Spleen (tissue), 11 donors: Measurements from ENCODE around the gene SPATA21. TPM values are rescaled to one million over a fixed set of nuclear protein-coding genes. Genes with fewer than 3 reads are reported as not detected.
"Not testable (repeated sequence)": the region's sequence is repeated elsewhere in the genome, so short reads cannot be mapped to it uniquely, and the experiment has no call there.

ENCODE experiments used
- DNase-seq: peaks from one replicate; pipeline ENCODE4 v3.0.0-alpha.2; 2020
- H3K27ac ChIP-seq, 8 donors: fragments of 200-600 bp; sonication (generic) in 7 of 8; 1 replicate in 4 of 8; 2 replicates in 4 of 8; pipeline versions ENCODE4 v1.5.0 to v1.8.0; 2016 to 2021; ENCODE audit warnings: inconsistent platforms in 4 of 8, mild to moderate bottlenecking in 4 of 8, moderate library complexity in 1 of 8
- H3K27me3 ChIP-seq, 7 donors: fragments of 200-600 bp; sonication (generic) in 6 of 7; replicated peaks in 1 of 7; 1 replicate in 4 of 7; 2 replicates in 3 of 7; pipeline versions ENCODE4 v1.5.0 to v1.8.0; 2016 to 2021; ENCODE audit warnings: inconsistent platforms in 3 of 7, mild to moderate bottlenecking in 1 of 7
- H3K36me3 ChIP-seq, 6 donors: fragments of 200-600 bp; sonication (generic) in 5 of 6; 1 replicate in 4 of 6; 2 replicates in 2 of 6; pipeline versions ENCODE4 v1.5.0 to v1.8.0; 2016 to 2021; ENCODE audit warnings: inconsistent platforms in 2 of 6
- H3K4me1 ChIP-seq, 6 donors: fragments of 200-600 bp; sonication (generic) in 5 of 6; 1 replicate in 3 of 6; 2 replicates in 3 of 6; pipeline versions ENCODE4 v1.5.0 to v1.8.0; 2016 to 2021; ENCODE audit warnings: inconsistent platforms in 3 of 6
- H3K4me3 ChIP-seq, 8 donors: fragments of 200-600 bp; sonication (generic) in 7 of 8; 1 replicate in 4 of 8; 2 replicates in 4 of 8; pipeline versions ENCODE4 v1.5.0 to v1.8.0; 2016 to 2021; ENCODE audit warnings: inconsistent platforms in 4 of 8, mild to moderate bottlenecking in 4 of 8, moderate library complexity in 2 of 8
- H3K9me3 ChIP-seq, 8 donors: fragments of 200-600 bp; sonication (generic) in 7 of 8; 1 replicate in 4 of 8; 2 replicates in 4 of 8; pipeline versions ENCODE4 v1.5.0 to v1.8.0; 2016 to 2021; ENCODE audit warnings: inconsistent platforms in 4 of 8
- POLR2A ChIP-seq, 3 donors: fragments of 450-650 bp; IDR thresholded peaks; one replicate each; pipeline ENCODE4 v1.5.1; 2017; ENCODE audit warnings: antibody characterized with exemption in 3 of 3, mild to moderate bottlenecking in 1 of 3
- POLR2AphosphoS5 ChIP-seq, 3 donors: sonication (generic); formaldehyde crosslinking; IDR thresholded peaks; one replicate each; pipeline ENCODE4 v1.5.1; 2017; ENCODE audit warnings: antibody characterized with exemption in 3 of 3
- WGBS, 5 donors: extraction: QIAGEN DNeasy Blood & Tissue Kit in 3 of 5; methylation state at CpG; one replicate each; pipeline versions ENCODE4 v1.1.5 to v1.1.7; 2013 to 2018; 5-methylcytosine and 5-hydroxymethylcytosine counted together
- intact Hi-C: fragments of 100-400 bp; cut with DNase I; formaldehyde crosslinking; loops from one replicate; pipeline ENCODE4 v1.15.0; 2023; ENCODE audit warnings: low total_unique reads
- polyA plus RNA-seq, 3 donors: library from polyadenylated mRNA; stranded (reverse); fragments of 200-250 nt; gene quantifications; one replicate each; pipeline ENCODE4 v1.2.1, GENCODE V29; 2013
- total RNA-seq, 7 donors: library from RNA; depleted of rRNA in 3 of 7; stranded (reverse); fragments of >200 nt in 3 of 7; fragmentation: NEBNext Ultra II Directional in 4 of 7; extraction: Animal tissue kit (Norgen Biotek cat#: 25700) in 4 of 7; gene quantifications; one replicate each; pipeline versions ENCODE4 v1.1.0 to v1.2.1, GENCODE V29; 2016 to 2021
- TF ChIP-seq, protein P1 (sequence below), 11 experiments: fragments of 200-600 bp in 7 of 11; fragments of 450-650 bp in 4 of 11; sonication (generic) in 4 of 11; IDR thresholded peaks in 8 of 11; conservative IDR thresholded peaks in 3 of 11; 1 replicate in 7 of 11; 2 replicates in 4 of 11; pipeline versions ENCODE4 v1.4.0 to v1.8.0; 2016 to 2021; ENCODE audit warnings: antibody characterized with exemption in 11 of 11, inconsistent platforms in 4 of 11, mild to moderate bottlenecking in 1 of 11
- donor health status: healthy with polysubstance abuse.
- donor health status: DM: no; HTN: no; CAD: no; lungs with moderate emphysema.
- donor health status: DM: no; HTN: no; CAD: no.
- donor health status: Bipolar disorder and iron deficiency.
- donor health status: healthy.
- donor health status: DM: no; HTN: no; CAD: no.
- donor health status: DM: yes; HTN: yes; CAD: no.

The SPATA21 gene
- total and polyA plus RNA-seq, 10 donors = 0.13 to 0.32 (median 0.24) TPM; not detected in 6

DNA sequence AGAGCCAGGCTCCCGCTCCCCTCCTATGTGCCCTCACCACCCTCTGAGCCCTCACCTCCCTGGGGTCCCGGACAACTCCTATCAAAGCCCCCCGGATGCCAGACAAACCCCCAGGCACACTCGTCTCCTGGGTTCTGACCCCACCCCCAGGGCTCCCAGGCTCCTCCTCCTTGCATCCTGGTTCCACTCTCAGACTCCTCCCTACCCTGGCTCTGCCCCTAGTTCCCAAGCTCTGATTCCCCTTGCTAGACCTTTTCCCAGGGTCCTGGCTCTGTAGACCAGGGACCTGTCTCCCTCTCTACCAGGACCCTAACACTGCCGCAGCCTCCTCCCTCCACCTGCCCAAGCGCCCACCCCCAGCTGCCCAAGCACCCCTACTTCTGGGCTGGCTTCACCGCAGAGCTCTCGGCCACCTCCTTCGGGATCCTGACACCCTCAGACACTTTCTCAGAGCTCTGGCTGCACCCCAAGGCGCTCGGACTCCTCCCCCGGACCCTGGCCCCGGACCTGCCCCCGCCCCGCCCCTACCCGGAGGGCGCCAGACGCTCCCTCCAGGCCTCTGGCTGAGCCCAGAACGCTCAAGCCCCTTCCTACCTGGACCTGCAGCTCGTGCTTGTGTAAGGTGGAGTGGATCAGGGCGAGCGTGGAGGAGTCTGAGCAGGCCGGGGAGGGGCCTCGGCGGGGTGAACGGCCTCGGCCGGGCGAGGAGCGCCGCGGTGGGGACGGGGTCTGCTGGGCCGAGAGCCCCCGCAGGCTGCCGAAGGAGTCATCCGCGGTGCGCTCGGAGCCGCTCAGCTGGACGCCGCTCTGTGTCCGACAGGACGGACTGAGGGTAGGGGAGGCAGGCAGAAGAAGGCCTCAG, 46.6 kb upstream of the SPATA21 start:
- H3K4me3 ChIP-seq, H3K4me1 ChIP-seq, intact Hi-C loops, H3K27me3 ChIP-seq, H3K27ac ChIP-seq, H3K9me3 ChIP-seq: not testable (repeated sequence)
- WGBS, 5 donors = 90 to 94% (median 92%) methylated on average over 18 to 45 of the region's 45 CpGs
- TF ChIP-seq POLR2AphosphoS5 (IDR thresholded peaks at IDR 0.05) = peak in 1 of 3 donors; percentile 36
- peaks cover 0 to 89% (median 50%) of the 10 kb centered on the region in 6 donors for H3K36me3 ChIP-seq
- DNase-seq = peak; percentile 44

DNA sequence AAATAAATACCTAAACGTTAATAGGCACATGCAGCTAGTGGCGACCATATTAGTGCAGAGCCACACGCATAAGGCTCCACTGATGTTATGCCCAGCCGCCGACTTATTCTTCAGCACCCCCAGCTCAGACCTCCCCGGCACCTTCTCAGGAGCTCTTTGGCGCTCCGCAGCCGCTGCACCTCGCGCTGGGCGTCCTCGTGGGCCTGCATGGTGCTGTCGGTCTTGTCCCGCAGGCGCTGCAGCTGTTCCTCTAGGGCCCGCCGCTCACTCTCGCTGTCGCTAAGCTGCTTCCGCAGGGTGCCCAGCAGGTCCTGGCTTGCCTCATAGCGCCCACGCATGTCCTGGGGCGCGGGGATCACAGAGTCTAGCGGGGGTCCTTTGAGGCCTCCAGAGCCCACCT, 45.9 kb upstream of the SPATA21 start:
- 96 to 99% (median 97%) methylated on average over 21 to 26 of the region's 26 CpGs for WGBS, 5 donors
- peak in 1 of 3 donors; percentile 28 for TF ChIP-seq POLR2AphosphoS5 (IDR thresholded peaks at IDR 0.05)
- H3K27me3 ChIP-seq, H3K9me3 ChIP-seq, H3K27ac ChIP-seq, H3K4me1 ChIP-seq, intact Hi-C loops, H3K4me3 ChIP-seq: not testable (repeated sequence)
- DNase-seq = peak; percentile 54
- peaks cover 0 to 91% (median 57%) of the 10 kb centered on the region in 6 donors for H3K36me3 ChIP-seq

DNA sequence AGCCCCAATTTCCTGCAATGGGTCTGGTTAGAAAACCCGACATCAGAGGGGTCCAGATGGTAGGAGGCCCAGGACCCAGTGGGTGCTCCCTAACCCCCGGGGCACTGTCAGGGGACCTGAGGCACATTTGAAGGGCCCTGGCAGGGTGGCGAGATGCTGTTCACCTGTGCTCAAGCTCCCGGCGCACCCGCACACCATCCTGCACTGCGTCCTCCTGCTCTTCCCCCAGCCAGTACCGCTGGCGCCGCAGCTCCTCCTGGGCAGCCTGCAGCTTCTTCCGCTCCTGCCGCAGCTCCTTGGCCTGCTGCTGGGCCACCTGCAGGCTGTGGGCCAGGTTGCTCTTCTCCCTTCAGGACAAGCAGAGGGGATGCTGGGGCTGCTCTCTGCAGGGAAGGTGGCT, 40.9 kb upstream of the SPATA21 start:
- intact Hi-C loops = no loop called here
- Histone ChIP-seq H3K4me3 (no peak overlapping the region), H3K27ac (no peak overlapping the region), H3K27me3 (no peaks in the 10 kb centered on the region), H3K4me1 (no peaks in the 10 kb centered on the region), H3K36me3 (peaks cover 0 to 100% (median 64%) of the 10 kb centered on the region in 6 donors), H3K9me3 (no peaks in the 10 kb centered on the region)
- peak; percentile 48 for DNase-seq
- TF ChIP-seq POLR2A (IDR thresholded peaks at IDR 0.05) (no peak), POLR2AphosphoS5 (IDR thresholded peaks at IDR 0.05) (peak in 1 of 3 donors; percentile 47)
- TF ChIP-seq, protein P1, sequence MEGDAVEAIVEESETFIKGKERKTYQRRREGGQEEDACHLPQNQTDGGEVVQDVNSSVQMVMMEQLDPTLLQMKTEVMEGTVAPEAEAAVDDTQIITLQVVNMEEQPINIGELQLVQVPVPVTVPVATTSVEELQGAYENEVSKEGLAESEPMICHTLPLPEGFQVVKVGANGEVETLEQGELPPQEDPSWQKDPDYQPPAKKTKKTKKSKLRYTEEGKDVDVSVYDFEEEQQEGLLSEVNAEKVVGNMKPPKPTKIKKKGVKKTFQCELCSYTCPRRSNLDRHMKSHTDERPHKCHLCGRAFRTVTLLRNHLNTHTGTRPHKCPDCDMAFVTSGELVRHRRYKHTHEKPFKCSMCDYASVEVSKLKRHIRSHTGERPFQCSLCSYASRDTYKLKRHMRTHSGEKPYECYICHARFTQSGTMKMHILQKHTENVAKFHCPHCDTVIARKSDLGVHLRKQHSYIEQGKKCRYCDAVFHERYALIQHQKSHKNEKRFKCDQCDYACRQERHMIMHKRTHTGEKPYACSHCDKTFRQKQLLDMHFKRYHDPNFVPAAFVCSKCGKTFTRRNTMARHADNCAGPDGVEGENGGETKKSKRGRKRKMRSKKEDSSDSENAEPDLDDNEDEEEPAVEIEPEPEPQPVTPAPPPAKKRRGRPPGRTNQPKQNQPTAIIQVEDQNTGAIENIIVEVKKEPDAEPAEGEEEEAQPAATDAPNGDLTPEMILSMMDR (IDR thresholded peaks at IDR 0.05 in 8 of 11, conservative IDR thresholded peaks at IDR 0.05 in 3 of 11) = no peak
- WGBS, 5 donors = 95 to 98% (median 97%) methylated on average over 12 of the region's 12 CpGs

DNA sequence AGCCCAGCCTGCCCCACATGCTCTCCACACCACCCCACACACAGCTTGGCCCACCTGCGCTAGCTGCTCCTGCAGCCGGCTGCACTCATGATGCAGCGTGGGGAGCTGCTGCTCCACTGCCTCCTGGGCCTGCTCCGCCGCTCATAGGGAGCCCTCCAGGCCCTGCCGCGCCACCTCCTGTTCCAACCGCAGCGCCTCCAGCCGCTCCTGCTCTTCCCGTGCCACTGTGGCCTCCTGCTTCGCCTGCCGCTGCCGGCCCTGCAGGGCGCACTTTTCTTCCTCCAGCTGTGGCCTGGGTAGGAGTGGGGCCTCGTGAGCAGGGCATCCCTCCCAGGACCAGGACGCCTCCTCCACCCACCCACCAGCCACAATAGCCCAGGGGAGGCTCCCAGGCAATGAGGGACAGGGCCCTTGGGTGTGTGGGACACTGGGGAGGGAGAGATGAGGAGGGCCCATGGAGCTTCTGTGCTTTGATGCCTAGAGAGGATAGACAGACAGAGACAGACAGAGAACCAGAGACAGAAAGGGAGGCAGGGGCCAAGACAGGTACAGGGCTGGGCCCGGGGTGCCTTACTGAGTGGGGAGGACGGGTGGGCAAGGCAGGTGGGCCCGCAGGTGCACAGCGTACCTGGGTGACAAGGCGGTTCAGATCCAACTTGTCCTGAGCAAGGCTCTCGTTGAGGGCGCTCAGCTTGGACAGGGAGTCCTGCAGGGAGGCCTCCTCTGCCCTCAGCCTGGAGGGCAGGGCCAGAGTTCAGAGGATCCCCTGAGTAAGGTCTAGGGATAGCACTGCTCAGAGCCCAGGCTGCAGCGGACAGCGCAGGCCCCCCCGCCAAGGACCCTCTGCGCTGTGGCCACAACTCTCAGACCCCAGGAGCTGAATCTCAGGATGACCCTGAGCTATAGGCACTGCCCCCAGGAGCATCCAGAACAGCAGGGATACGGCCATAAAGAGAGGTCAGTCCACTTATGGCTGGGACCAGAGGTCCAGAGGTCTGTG, 38.8 kb upstream of the SPATA21 start:
- DNase-seq = peak; percentile 68
- H3K4me3 ChIP-seq, intact Hi-C loops, H3K27me3 ChIP-seq, H3K9me3 ChIP-seq, H3K4me1 ChIP-seq, H3K27ac ChIP-seq: not testable (repeated sequence)
- TF ChIP-seq POLR2AphosphoS5 (IDR thresholded peaks at IDR 0.05) = peak in 1 of 3 donors; percentile 56
- WGBS, 5 donors = 92 to 99% (median 92%) methylated on average over 16 to 29 of the region's 29 CpGs
- H3K36me3 ChIP-seq = peaks cover 0 to 90% (median 56%) of the 10 kb centered on the region in 6 donors

DNA sequence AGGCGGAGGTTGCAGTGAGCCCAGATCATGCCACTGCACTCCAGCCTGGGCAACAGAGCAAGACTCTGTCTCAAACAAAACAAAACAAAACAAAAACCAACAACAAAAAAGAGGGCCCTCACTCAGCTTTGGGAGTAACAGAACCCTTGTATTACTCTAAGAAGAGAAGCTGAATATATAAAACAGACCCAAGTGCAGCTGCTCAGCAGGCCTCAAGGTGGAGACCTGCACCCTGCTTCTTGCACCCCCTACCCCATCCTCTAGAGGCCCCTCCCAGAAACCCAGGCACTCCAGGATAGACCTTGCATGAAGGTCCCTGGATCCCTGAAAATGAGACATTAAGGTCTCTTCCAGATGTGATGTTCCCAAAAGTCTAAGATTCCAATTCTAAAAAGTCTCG, 37.7 kb upstream of the SPATA21 start:
- H3K27me3 ChIP-seq, H3K9me3 ChIP-seq, H3K4me1 ChIP-seq, intact Hi-C loops, DNase-seq, H3K27ac ChIP-seq, H3K4me3 ChIP-seq: not testable (repeated sequence)
- WGBS, 5 donors = 95 to 100% (median 98%) methylated on average over 2 of the region's 2 CpGs
- peaks cover 0 to 84% (median 48%) of the 10 kb centered on the region in 6 donors for H3K36me3 ChIP-seq
